A172 (cell line): ENCODE measurements around the gene FIBP. TPM values are rescaled to one million over a fixed set of nuclear protein-coding genes. Genes with fewer than 3 reads are reported as not detected.

Experiments
- DNase-seq: peaks from one replicate; pipeline ENCODE4 v3.0.0-alpha.2; 2015; ENCODE audit warnings: low spot score
- total RNA-seq: library from RNA; depleted of rRNA; stranded (reverse); fragments of >200 nt; shearing (Covaris generic); gene quantifications from 2 replicates; pipeline ENCODE4 v1.2.3, GENCODE V29; 2014

The FIBP gene
- total RNA-seq, 1 experiment from 2014 or later = 171 TPM

DNA sequence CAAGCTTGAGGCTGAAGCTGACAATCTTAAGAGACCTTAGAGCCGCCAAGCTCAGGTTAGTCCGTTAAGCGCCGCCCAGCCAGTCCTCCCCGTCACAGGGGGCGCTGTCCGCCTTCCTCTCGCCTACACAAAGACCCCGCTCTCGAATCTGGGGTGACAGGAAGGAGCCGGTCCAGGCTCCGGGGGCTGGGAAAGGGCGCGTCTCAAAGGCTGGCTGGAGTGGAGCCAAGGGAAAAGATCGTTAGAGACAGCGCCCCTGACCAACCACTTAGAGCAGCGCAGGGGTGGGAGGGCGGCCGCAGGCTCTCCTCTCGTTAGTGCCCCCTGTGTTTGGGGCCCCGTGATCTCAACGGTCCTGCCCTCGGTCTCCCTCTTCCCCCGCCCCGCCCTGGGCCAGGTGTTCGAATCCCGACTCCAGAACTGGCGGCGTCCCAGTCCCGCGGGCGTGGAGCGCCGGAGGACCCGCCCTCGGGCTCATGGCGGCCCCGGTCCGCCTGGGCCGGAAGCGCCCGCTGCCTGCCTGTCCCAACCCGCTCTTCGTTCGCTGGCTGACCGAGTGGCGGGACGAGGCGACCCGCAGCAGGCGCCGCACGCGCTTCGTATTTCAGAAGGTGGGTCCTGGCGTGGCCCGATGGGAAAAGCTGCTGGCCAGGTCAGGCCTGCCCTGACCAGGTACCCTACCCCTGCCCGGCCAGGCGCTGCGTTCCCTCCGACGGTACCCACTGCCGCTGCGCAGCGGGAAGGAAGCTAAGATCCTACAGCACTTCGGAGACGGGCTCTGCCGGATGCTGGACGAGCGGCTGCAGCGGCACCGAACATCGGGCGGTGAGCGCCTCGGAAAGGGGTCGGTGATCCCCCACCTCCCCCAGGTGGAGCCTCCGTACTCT lies 27.8 kb downstream of the FIBP start, which contains the start of gene MUS81:
Gene MUS81 (plus strand): TSS at position 156 of the 887 bp plus-strand sequence. CDS start 321 bp downstream, at position 477.
- DNase-seq = peak; percentile 97

DNA sequence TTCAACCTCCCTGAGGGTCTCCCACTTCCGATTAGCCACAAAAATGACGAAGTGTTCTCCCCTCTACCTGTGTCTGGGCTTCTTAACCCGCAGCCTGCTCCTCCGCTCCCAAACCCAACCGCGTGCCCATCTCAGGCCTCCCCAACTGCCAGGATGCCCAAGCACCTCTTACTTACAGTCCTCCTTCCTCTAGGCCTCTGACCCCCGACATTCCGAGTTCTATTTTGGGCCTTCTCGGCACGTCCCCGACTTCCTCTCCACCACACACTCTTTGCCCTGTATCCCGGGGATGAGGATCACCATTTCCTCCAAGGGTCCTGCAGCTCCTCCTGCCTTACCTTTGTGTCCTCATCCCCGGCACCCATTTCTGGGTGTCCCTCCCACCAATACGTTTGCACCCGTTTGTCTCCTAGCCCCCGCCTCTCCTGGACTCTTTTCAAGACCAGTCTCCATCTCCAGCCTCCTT lies 28.4 kb downstream of the FIBP start:
- DNase-seq = no peak

DNA sequence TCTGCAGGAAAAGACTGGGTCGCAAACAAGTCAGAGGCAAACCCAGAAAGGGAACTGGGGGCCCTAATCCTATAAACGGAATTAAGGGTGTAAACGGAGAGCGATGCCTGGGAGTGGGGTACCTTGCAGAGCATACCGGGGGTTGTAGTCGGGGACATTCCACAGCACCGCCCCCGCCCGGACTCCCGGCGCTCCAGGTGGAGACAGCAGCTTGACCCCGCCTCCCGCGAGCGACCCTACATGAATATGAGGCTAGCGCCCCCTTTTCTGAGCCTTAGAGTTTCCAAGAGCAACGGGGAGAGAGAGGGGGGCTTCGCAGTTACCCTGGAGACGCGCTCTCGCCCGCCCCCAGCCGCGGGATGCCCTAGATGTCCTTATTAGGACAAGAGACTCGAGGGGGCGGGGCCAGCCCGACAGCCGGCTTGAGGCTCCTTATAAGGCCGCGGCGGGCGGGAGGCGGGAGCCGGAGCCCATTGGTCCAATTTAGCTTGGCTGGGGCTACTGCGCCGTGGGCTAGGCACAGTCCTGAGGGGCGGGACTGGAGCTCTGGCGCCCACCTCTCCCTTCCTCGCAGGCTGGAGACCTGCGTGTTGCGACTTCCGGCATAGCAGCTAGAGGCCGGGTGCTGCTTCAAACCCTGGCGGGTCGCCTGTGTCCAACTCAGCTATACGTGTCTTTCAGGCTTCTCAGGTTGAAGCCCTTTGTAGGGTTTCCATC lies 29.0 kb downstream of the FIBP start:
- peak; percentile 96 for DNase-seq

- DNase-seq = no peak
Observed at GRCh38 chr11:65858681-65859087, 29.6 kb downstream of the FIBP start.

GRCh38 chr11:65857853-65858680 lies 30.2 kb downstream of the FIBP start, which contains the start of gene CFL1:
TSS of gene CFL1 (minus strand) at chr11:65858180. CDS start at chr11:65858099, 81 bp downstream.
- DNase-seq = peak; percentile 90

- DNase-seq = no peak
Observed at GRCh38 chr11:65857500-65857852, 30.8 kb downstream of the FIBP start.

- peak; percentile 53 for DNase-seq
Observed at GRCh38 chr11:65856689-65857499, 31.4 kb downstream of the FIBP start.

DNA sequence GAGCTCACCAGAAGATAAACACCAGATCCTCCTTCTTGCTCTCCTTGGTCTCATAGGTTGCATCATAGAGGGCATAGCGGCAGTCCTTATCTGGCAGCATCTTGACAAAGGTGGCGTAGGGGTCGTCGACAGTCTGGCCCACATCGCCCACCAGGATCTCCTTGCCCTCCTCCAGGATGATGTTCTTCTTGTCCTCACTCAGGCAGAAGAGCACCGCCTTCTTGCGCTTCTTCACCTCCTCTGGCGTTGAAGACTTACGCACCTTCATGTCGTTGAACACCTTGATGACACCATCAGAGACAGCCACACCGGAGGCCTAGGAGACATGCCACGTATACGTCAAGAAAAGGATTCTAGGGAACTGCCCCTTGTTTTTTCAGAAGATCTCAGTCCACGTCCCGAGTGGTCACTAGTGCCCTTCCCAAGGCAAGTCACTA lies 32.3 kb downstream of the FIBP start:
- no peak for DNase-seq

DNA sequence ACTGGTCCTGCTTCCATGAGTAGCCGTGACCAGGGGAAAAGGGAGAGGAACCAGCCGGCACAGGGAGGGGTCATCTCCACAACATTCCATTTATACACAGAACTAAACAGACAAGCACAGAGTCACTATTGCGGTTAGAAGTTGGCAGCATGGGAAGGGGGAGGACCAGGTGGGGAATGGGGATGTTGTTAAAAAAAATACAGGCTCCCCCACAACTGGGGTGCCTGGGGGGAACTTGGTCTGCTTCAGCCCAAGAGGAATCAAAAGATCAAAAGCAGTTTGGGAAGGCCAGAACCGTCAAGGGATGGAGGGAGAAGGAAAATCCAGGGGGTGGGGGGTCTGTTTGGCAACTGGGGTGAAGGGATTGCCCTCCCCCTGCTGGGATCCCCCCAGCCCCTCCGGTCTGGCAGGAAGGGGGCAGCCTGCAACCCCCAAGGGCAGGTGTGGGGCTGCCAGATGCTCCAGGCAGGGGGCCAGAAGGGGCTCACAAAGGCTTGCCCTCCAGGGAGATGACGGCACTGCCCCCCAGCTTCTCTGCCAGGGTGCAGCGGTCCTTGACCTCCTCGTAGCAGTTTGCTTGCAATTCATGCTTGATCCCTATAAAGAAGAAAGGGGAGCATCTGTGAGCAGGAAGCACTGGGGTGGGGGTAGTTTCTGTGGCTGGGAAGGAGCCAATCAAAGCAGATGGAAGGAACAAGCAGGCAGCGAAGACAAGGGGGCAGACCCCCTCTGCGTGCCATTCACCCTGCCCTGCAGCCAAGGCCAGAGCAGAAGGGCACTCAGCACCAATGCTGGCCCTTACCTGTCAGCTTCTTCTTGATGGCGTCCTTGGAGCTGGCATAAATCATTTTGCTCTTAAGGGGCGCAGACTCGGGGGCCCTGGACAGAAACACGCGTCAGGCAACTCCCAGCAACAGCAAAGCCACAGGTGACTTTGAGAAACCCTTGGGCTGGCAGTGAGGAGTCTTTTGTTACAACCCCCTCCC lies 33.1 kb downstream of the FIBP start:
- no peak for DNase-seq

DNA sequence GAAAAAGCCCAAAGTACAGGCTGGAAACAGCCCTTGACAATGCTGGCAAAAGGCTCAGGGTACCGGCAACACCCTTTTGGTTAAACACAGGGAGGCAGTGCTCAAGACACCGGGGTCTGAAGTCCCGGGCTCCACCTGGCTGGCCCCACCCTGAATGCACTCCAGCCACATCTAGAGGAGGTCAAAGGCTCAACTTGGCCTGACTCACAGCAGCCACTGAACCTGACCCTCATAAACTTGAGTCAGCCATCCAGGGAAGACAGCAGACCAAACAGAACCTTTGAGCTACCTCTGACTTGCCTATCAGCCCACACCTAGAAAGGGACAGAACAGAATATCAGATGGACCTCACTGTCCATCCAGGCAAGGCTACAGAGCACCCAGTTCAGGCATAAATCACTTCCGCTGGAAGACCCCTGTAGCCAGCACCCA lies 34.1 kb downstream of the FIBP start:
- DNase-seq = no peak

- DNase-seq = no peak
Observed at GRCh38 chr11:65853246-65853979, 34.9 kb downstream of the FIBP start.

DNA sequence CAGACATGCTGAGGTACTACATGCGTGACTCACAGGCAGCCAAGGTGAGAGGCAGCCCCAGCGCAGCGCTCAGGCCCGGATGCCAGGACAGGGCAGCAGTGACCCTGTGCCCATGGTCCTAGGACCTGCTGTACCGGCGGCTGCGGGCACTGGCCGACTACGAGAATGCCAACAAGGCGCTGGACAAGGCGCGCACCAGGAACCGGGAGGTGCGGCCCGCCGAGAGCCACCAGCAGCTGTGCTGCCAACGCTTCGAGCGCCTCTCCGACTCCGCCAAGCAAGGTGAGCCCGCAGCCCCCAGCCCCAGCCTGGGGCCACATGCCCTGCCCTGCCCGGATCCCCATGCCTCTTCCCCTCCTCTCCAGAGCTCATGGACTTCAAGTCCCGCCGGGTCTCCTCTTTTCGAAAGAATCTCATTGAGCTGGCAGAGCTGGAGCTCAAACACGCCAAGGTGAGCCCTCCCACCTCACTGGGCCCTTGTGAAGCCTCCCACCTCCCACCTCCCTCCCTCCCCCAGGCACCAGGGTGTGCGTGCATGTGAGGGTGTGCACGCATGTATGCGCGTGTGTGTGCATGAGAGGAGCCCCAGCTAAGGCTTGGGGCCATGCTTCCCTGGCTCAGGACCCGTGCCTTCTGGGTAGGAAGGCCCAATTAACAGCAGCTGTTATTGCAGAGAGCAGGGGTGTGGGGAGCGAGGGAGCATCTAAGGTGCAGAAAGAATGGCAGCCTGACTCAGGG lies 35.6 kb downstream of the FIBP start:
- no peak for DNase-seq

- no peak for DNase-seq
Observed at GRCh38 chr11:65851811-65852507, 36.3 kb downstream of the FIBP start.

GRCh38 chr11:65851083-65851579 lies 37.1 kb downstream of the FIBP start:
- DNase-seq = no peak

DNA sequence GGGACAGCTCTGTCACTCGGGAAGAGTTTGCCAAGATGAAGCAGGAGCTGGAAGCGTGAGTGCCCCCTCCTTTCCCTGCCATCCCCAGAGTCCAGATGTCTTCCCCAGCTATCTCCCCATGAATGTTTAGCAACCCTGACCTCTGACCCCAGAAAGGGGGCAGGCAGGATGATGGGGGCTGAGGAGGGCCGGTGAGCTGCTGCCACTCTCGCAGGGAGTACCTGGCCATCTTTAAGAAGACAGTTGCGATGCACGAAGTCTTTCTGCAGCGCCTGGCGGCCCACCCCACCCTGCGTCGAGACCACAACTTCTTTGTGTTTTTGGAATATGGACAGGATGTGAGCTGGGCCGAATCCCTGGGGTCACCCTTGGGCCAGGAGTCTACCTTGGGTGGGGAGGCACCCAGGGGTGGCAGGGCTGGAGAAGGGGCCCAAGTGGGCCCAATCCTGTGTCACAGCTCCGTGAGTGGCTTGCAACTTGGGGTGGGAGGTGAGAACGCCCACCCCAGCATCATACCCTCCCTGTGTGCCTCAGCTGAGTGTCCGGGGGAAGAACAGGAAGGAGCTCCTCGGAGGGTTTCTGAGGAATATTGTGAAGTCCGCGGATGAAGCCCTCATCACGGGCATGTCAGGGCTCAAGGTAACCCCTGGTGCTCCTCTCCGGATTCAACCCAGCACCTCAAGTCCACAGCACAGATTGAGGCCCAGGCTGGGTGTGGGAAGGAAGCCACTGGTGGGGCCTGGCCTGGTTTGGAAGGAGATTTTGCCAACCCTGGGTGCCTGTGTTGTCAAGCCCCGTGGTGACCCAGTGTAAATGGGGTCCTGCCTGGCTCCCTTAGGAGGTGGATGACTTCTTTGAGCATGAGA lies 37.8 kb downstream of the FIBP start:
- DNase-seq = no peak

DNA sequence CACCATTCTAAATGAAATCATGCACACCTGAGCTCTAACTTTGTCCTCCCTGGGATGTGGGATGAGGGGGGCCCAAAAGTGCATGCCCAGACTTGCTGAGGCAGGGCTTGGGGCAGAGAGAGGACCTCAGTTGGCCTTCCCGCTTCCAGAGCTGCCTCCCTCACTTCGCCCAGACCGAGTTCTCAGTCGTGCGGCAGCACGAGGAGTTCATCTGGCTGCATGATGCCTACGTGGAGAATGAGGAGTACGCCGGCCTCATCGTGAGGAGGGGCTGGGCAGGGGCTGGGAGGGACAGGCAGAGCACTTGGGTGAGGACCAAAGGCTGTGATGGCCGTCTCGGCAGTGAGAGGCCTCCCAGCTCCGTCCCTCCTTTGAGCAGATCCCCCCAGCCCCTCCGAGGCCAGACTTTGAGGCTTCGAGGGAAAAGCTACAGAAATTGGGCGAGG lies 38.5 kb downstream of the FIBP start:
- DNase-seq = no peak
